ENCODE results near the gene MNS1. TPM values are rescaled to one million over a fixed set of nuclear protein-coding genes. Genes with fewer than 3 reads are reported as not detected.
"Not testable (repeated sequence)": the region's sequence is repeated elsewhere in the genome, so short reads cannot be mapped to it uniquely, and the experiment has no call there.

MNS1 gene
- polyA plus RNA-seq, 3 donors = 0.03 to 0.29 TPM; not detected in 1

- H3K27ac Mint-ChIP-seq; H3K27ac ChIP-seq (ENCODE audit: low read depth in 1 of 2, low read length in 2 of 2); H3K79me2 ChIP-seq (ENCODE audit: insufficient read depth, low read length); DNase-seq; H2AFZ ChIP-seq (ENCODE audit: insufficient read depth, low read depth, low read length, poor library complexity, severe bottlenecking); H3K4me3 Mint-ChIP-seq; H3K4me1 ChIP-seq (ENCODE audit: control insufficient read depth in 1 of 2, insufficient read depth in 2 of 2, low read length in 2 of 2); H3K36me3 Mint-ChIP-seq; H3K4me3 ChIP-seq (replicated peaks in 1 of 3; ENCODE audit: low read depth in 2 of 3, low read length in 3 of 3); H4K20me1 ChIP-seq (ENCODE audit: insufficient read depth, low read length); intact Hi-C loops (cut with micrococcal nuclease); H3K4me1 Mint-ChIP-seq; H3K36me3 ChIP-seq (replicated peaks in 1 of 2; ENCODE audit: control insufficient read depth in 1 of 2, insufficient read depth in 2 of 2, low read length in 2 of 2); H3K9ac ChIP-seq (ENCODE audit: insufficient read depth, low read length, poor library complexity, severe bottlenecking); H3K27me3 Mint-ChIP-seq (ENCODE audit: low read depth in 3 of 3); H3K27me3 ChIP-seq (ENCODE audit: control insufficient read depth in 2 of 2, insufficient read depth in 2 of 2, low read length in 2 of 2); H3K4me2 ChIP-seq (replicated peaks; ENCODE audit: extremely low read depth, low read length, poor library complexity, severe bottlenecking): not testable (repeated sequence)
- peaks cover 11 to 29% (median 20%) of the 10 kb centered on the region in 7 donors for H3K9me3 Mint-ChIP-seq
- WGBS (ENCODE audit: insufficient coverage) = 82% methylated on average over 2 of the region's 3 CpGs
- H3K9me3 ChIP-seq (replicated peaks in 1 of 2; ENCODE audit: control insufficient read depth in 1 of 2, insufficient read depth in 1 of 2, low read length in 2 of 2) = peaks cover 0 to 21% of the 10 kb centered on the region in 2 donors
These were observed 67.6 kb downstream of the MNS1 start for GRCh38 chr15:56397325-56397724.

- no peak overlapping the region for H3K27ac Mint-ChIP-seq
These were observed 70.0 kb downstream of the MNS1 start for GRCh38 chr15:56394909-56395308.

More at GRCh38 chr15:56394909-56395308, 70.0 kb downstream of the MNS1 start:
- Histone ChIP-seq H3K4me2 (replicated peaks; ENCODE audit: extremely low read depth, low read length, poor library complexity, severe bottlenecking) (no peak overlapping the region), H3K27me3 (ENCODE audit: control insufficient read depth in 2 of 2, insufficient read depth in 2 of 2, low read length in 2 of 2) (no peaks in the 10 kb centered on the region), H3K4me3 (replicated peaks in 1 of 3; ENCODE audit: low read depth in 2 of 3, low read length in 3 of 3) (no peak overlapping the region), H3K79me2 (ENCODE audit: insufficient read depth, low read length) (no peaks in the 10 kb centered on the region), H2AFZ (ENCODE audit: insufficient read depth, low read depth, low read length, poor library complexity, severe bottlenecking) (no peak overlapping the region), H4K20me1 (ENCODE audit: insufficient read depth, low read length) (no peaks in the 10 kb centered on the region), H3K9ac (ENCODE audit: insufficient read depth, low read length, poor library complexity, severe bottlenecking) (no peak overlapping the region), H3K4me1 (ENCODE audit: control insufficient read depth in 1 of 2, insufficient read depth in 2 of 2, low read length in 2 of 2) (no peaks in the 10 kb centered on the region), H3K36me3 (replicated peaks in 1 of 2; ENCODE audit: control insufficient read depth in 1 of 2, insufficient read depth in 2 of 2, low read length in 2 of 2) (no peaks in the 10 kb centered on the region), H3K9me3 (replicated peaks in 1 of 2; ENCODE audit: control insufficient read depth in 1 of 2, insufficient read depth in 1 of 2, low read length in 2 of 2) (peaks cover 0 to 19% of the 10 kb centered on the region in 2 donors), H3K27ac (ENCODE audit: low read depth in 1 of 2, low read length in 2 of 2) (no peak overlapping the region)
- H3K9me3 Mint-ChIP-seq = peaks cover 7 to 18% (median 13%) of the 10 kb centered on the region in 7 donors
- H3K36me3 Mint-ChIP-seq = no peaks in the 10 kb centered on the region
- DNase-seq = no peak
- intact Hi-C loops (cut with micrococcal nuclease) = no loop called here
- no CpG with 5 or more reads among the region's 1 CpG for WGBS (ENCODE audit: insufficient coverage)
- H3K4me1 Mint-ChIP-seq = no peaks in the 10 kb centered on the region
- TF ChIP-seq CTCF (IDR thresholded peaks at IDR 0.05) = no peak
- H3K4me3 Mint-ChIP-seq = no peak overlapping the region
- no peaks in the 10 kb centered on the region for H3K27me3 Mint-ChIP-seq (ENCODE audit: low read depth in 3 of 3)
